GM18520 (cell line): Measurements from ENCODE around the gene PPP1CB.

Source experiments
- ATAC-seq: cut with Tn5 transposase; IDR thresholded peaks from one replicate; pipeline ENCODE4 v1.9.1; 2021; ENCODE audit not compliant: unreplicated experiment

PPP1CB gene

GRCh38 chr2:28751252-28751955, at the start of gene PPP1CB:
PPP1CB (plus strand) TSS chr2:28751830; CDS start chr2:28752125, 295 bp downstream.
- ATAC-seq, result peak; percentile 86

GRCh38 chr2:28702415-28702861, 49.2 kb upstream of the PPP1CB start:
- ATAC-seq, result no peak

- no peak for ATAC-seq
Observed at GRCh38 chr2:28702878-28703277, 48.8 kb upstream of the PPP1CB start.

- ATAC-seq, result no peak
Observed at GRCh38 chr2:28704621-28705020, 47.0 kb upstream of the PPP1CB start.

DNA sequence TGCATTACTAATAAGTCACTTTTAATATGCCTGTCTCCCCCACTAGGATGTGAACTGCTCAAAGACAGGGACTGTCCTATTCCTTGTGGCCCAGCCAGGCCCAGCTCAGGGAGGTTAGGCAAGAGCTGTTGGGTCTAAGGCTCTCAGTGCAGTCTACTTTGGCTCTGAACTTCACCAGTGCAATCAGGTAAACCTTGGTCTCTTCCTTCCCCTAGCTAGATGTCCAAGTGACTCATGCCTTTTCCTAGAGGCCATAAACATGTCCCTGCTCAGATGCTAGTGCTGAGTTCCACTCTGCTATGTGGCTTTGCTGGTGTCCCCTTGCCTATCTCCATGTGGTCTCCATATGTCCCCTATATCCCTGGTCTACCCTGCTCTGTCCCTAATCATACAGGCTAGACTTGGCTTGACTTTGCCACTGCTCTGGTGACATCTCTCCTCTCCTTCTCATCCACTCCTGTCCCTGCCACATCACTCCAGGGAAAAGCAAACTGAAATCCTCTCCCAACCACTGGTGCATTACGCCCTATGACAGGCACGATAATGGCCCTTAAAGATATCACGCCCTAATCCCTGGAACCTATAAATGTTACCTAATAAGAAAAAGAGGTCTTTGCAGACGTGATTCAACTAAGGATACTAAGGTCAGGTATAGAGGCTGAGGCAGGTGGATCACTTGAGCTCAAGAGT, 45.7 kb upstream of the PPP1CB start:
- ATAC-seq, result no peak

DNA sequence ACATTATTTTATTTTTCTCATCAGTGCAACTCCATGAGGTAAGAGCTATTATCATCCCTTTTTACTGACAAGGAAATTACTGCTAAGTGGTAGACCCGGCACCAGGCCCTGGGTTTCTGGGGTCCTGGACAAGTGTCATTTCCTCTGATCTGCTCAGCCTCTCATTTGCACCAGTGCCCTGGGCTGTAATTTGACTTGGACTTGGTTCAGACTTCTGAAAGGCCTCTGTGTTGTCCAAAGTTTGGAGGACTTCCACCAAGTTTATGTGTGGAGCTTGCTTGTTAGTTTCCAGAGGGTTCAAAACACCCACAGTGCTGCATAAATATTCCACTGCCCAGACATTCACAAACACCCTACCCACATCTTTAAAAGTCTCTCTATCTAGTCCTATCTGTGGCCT, 44.0 kb upstream of the PPP1CB start:
- no peak for ATAC-seq

GRCh38 chr2:28709101-28709500, 42.5 kb upstream of the PPP1CB start:
- ATAC-seq, result no peak

DNA sequence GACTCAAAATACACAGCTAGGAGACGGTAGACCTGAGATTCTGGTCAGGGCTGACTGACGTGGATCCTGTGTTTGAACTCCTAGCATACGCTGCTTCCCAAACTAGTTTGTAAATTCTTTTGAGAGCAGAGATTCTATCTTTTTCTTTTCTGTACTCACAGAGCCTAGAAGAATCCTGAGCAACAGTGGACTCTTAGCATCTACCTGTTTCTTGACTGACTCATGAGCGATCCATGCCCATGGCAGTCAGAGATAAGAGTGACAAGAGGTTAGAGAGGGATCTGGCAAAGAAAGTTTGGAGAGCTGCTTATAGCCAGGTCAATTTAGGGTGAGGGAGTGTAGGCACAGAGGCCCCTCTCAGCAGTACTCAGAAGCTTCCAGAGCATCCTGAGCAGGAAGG, 41.1 kb upstream of the PPP1CB start:
- ATAC-seq, result no peak

DNA sequence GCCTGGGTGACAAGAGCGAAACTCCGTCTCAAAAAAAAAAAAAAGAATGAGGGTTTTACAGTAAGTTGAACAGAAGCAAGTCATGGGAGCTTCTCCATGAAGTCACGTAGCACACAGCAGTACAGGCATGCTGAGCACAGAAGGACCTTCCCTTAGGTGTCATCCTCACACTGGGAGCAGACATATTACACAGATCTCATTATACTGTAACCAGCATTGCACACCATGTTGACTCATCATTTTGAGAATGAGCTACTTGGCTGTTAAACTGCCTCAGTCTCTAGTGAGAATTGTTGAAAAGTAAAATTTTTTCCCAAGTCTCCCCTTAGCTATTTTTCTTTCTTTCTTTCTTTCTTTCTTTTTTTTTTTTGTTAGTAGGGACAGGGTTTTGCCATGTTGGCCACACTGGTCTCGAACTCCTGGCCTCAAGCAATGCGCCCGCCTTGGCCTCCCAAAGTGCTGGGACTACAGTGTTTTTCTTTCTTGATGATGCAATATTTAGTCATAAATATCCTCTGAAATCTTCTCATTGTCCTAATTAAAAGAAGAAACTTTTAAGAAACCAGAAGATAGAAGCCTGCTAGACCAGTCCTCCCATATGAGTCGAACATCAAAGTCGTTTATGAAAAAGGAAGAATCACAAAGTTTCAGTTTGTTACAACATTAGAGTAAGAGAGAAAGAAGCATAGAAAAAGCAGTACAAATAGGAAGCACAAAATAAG, 37.9 kb upstream of the PPP1CB start:
- no peak for ATAC-seq

DNA sequence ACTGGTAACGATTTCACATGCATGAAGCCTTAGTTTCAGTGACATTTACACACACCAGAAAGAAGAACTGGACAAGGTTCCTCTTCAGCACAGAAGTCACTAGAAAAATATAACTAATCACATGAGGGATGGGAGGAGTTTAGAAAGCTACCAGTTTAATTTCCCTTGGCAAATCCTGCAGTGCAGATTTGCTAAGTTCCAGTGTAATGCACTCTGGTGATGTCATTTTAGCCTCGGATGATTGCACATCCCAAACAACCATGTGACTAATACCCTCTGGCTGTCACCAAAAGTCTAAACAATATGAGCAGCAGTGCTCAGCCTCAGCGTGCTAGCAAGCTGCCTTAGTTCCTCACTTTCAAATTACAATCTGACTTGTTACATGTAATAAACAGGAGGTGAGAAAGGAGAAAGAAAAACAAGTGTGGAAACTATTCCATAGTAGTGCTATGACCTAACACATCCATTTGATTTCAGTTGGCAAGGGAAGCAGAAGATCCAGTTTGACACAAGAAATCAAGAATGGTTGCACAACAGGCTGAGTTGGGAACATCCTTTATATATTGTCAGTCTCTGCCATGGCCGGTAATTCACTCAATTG, 35.3 kb upstream of the PPP1CB start:
- ATAC-seq, result no peak

GRCh38 chr2:28717339-28717758, 34.3 kb upstream of the PPP1CB start:
- ATAC-seq, result no peak

DNA sequence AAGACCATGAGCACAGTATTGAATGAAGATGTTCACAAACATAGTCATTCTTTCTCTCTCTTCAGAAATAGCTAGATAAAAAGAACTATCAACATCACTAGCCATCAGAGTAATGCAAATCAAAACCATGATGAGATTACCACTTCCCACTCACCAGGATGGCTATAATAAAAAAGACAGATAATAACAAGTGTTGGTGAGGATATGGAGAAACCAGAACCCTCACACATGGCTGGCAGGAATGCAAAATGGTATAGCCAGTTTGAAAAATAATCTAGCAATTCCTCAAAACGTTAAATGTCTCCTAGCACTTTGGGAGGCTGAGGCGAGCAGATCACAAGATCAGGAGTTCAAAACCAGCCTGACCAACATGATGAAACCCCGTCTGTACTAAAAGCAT, 31.3 kb upstream of the PPP1CB start:
- ATAC-seq, result no peak

- ATAC-seq, result no peak
Observed at GRCh38 chr2:28721601-28722191, 29.9 kb upstream of the PPP1CB start.

DNA sequence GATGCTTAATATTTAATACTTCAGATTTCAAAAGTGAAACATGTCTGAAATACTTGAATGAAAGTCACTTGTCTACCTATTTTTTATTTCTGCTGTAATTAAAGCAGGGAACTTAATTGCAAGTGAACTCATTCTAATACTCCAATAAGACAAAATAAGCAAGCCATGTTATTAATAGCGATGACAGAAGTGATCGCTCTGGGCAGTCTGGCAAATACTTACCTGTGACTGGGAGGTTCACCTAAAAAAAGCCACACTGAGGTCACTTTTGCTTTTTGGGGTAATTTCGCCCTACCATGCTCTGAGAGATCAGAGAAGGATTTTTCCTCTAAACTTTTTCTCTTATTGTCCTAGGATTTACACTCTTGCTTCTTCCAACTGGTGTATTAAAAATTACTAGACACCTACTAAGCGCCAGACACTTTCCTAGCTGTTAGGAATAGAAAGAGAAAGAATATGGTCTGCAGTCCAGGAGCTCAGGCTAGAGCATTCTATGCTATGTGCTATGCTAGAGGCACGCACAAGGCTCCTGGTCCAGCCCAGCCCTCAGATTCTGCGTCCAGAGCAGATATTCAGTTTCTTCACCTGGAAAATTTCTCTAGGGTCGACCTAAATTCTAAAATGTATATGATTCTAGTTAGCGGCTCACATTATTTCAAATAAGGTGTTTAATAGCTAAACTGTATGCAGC, 26.5 kb upstream of the PPP1CB start:
- ATAC-seq, result no peak

GRCh38 chr2:28726177-28726576, 25.5 kb upstream of the PPP1CB start:
- ATAC-seq, result no peak

DNA sequence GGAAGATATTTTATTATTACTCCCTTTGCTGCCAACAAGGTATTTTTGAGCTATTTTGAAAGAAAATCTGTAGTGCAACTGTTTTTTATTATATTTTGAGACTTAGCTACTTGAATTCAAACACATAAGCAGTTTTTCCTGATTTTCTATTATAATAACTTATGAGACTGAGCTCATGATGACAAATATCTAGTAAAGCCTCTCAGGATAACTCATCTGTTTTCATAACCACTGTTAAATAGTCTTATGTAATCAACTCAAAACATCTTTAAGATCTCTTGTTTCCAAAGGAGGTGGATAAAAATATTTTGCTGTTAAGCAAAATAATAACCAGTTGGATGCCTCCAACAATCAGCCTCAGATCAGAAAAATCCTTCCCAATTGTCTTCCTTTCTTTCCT, 21.9 kb upstream of the PPP1CB start:
- ATAC-seq, result no peak

GRCh38 chr2:28730641-28731146, 20.9 kb upstream of the PPP1CB start:
- no peak for ATAC-seq

- ATAC-seq, result no peak
Observed at GRCh38 chr2:28735511-28735910, 16.1 kb upstream of the PPP1CB start.

GRCh38 chr2:28736034-28736433, 15.6 kb upstream of the PPP1CB start:
- no peak for ATAC-seq

DNA sequence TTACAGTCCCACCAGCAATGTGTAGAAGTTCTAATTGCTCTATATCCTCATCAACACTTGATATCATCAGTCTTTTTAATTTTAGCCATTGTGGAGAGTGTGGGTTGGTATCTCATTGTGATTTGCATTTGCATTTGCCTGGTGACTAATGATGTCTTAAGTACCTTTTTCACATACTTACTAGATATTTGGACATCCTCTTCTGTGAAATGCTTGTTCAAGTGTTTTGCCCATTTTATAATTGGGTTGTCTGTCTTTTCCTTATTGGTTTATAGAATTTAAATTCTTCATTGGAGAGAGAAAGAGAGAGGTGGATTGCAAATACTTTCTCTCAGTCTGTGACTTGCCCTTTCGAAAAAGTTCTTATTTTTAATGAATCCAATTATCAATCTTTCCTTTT, 14.0 kb upstream of the PPP1CB start:
- ATAC-seq, result no peak
